ENCODE results near the gene FGF9. TPM values are rescaled to one million over a fixed set of nuclear protein-coding genes. Genes with fewer than 3 reads are reported as not detected.

The FGF9 gene
- total and polyA plus RNA-seq, 2 experiments from 2014 or later = 6.5 to 18.4 TPM

- Histone ChIP-seq H3K27ac (no peak overlapping the region), H3K4me3 (no peak overlapping the region), H3K36me3 (no peaks in the 10 kb centered on the region), H3K27me3 (no peaks in the 10 kb centered on the region), H3K4me1 (ENCODE audit: low read depth) (no peaks in the 10 kb centered on the region), H3K9me3 (ENCODE audit: low read depth) (no peaks in the 10 kb centered on the region)
- DNase-seq (ENCODE audit: low read depth in 1 of 2, low spot score in 1 of 2) = peak; percentile 34 to 37
- TF ChIP-seq CTCF (IDR thresholded peaks at IDR 0.05; ENCODE audit: low read depth, low read length) = peak; percentile 65
These were observed 32.3 kb upstream of the FGF9 start for GRCh38 chr13:21638319-21639282.

- DNase-seq (ENCODE audit: low read depth in 1 of 2, low spot score in 1 of 2) = no peak
- Histone ChIP-seq H3K9me3 (ENCODE audit: low read depth) (no peaks in the 10 kb centered on the region), H3K27ac (no peak overlapping the region), H3K27me3 (no peaks in the 10 kb centered on the region), H3K4me3 (no peak overlapping the region), H3K4me1 (ENCODE audit: low read depth) (no peaks in the 10 kb centered on the region), H3K36me3 (no peaks in the 10 kb centered on the region)
- no peak for TF ChIP-seq CTCF (IDR thresholded peaks at IDR 0.05; ENCODE audit: low read depth, low read length)
These were observed 31.3 kb upstream of the FGF9 start for GRCh38 chr13:21639561-21639960.

- no peak for DNase-seq (ENCODE audit: low read depth in 1 of 2, low spot score in 1 of 2)
- no peak overlapping the region for H3K4me3 ChIP-seq
- no peak overlapping the region for H3K27ac ChIP-seq
- TF ChIP-seq CTCF (IDR thresholded peaks at IDR 0.05; ENCODE audit: low read depth, low read length) = no peak
- no peaks in the 10 kb centered on the region for H3K36me3 ChIP-seq
- no peaks in the 10 kb centered on the region for H3K4me1 ChIP-seq (ENCODE audit: low read depth)
- H3K27me3 ChIP-seq = no peaks in the 10 kb centered on the region
- no peaks in the 10 kb centered on the region for H3K9me3 ChIP-seq (ENCODE audit: low read depth)
These were observed 29.2 kb upstream of the FGF9 start for GRCh38 chr13:21641629-21642028.

GRCh38 chr13:21657538-21657937, 13.3 kb upstream of the FGF9 start:
- no peaks in the 10 kb centered on the region for H3K4me1 ChIP-seq (ENCODE audit: low read depth)
- peak in 1 of 2 donors; percentile 34 for DNase-seq (ENCODE audit: low read depth in 1 of 2, low spot score in 1 of 2)
- H3K4me3 ChIP-seq = no peak overlapping the region
- H3K36me3 ChIP-seq = no peaks in the 10 kb centered on the region
- no peak for TF ChIP-seq CTCF (IDR thresholded peaks at IDR 0.05; ENCODE audit: low read depth, low read length)
- H3K27ac ChIP-seq = no peak overlapping the region
- no peaks in the 10 kb centered on the region for H3K27me3 ChIP-seq
- no peaks in the 10 kb centered on the region for H3K9me3 ChIP-seq (ENCODE audit: low read depth)

GRCh38 chr13:21659087-21659486, 11.8 kb upstream of the FGF9 start:
- H3K27ac ChIP-seq = no peak overlapping the region
- H3K9me3 ChIP-seq (ENCODE audit: low read depth) = no peaks in the 10 kb centered on the region
- no peaks in the 10 kb centered on the region for H3K27me3 ChIP-seq
- no peak for DNase-seq (ENCODE audit: low read depth in 1 of 2, low spot score in 1 of 2)
- H3K36me3 ChIP-seq = no peaks in the 10 kb centered on the region
- H3K4me1 ChIP-seq (ENCODE audit: low read depth) = no peaks in the 10 kb centered on the region
- H3K4me3 ChIP-seq = no peak overlapping the region
- no peak for TF ChIP-seq CTCF (IDR thresholded peaks at IDR 0.05; ENCODE audit: low read depth, low read length)

Measured in cardiac muscle cell (in vitro differentiated cells and primary cell).